G401 (cell line): ENCODE results near the gene GPR156. TPM values are rescaled to one million over a fixed set of nuclear protein-coding genes. Genes with fewer than 3 reads are reported as not detected.
"Not testable (repeated sequence)": the region's sequence is repeated elsewhere in the genome, so short reads cannot be mapped to it uniquely, and the experiment has no call there.

Experiments used
- DNase-seq: peaks from one replicate; pipeline ENCODE4 v3.0.0-alpha.2; 2015; ENCODE audit warnings: low spot score
- in situ Hi-C: cut with HindIII; loops from 2 replicates; pipeline ENCODE4 v1.10.0; 2016; ENCODE audit warnings: low sequenced_read_pairs, mixed read lengths
- total RNA-seq: library from RNA; depleted of rRNA; stranded (reverse); fragments of >200 nt; shearing (Covaris generic); gene quantifications from 2 replicates; pipeline ENCODE4 v1.2.3, GENCODE V29; 2014; rRNA removed

Gene GPR156
- total RNA-seq = not detected in 2 replicates

DNA sequence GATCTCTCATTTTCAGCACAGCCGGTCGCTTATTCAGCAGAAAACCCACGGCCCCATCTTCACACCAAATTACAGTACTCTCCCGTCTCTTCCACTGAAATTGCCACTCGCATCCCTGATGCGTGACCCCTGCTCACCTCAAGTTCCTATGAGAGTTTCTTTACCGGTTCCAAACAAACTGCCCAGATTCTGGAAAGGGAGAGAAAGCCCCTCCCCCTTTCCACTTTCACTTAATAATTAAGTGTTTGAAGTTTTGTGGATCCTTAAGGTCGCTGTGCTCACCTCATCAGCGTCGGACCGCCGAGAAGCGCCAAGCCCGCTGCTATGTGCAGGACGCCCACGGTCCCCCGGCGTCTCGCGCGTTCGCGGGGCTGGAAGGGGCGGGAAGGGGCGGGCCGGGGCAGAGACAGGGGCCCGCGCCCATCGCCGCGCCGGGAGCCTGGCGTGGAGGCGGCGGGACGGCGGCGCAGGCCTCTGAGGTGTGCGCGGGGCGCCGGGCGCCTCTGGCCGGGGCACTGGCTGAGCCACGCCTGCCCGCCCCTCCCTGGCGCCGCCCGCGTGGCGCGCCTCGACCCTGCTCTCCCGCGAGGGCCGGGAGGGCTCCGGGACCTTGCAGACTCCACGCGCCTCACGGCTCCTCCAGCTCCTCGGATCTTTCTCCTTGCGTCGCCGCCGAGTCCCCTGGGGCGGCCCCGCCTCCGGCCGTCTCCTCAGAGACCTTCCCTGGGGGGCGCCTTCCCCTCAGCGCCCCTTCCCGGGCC is at the start of gene GPR156:
Gene GPR156, minus strand, starts transcription at position 476 of the 761 bp plus-strand sequence. CDS start 41,124 bp downstream, outside the sequence.
- in situ Hi-C loops = no loop called here
- DNase-seq = no peak

DNA sequence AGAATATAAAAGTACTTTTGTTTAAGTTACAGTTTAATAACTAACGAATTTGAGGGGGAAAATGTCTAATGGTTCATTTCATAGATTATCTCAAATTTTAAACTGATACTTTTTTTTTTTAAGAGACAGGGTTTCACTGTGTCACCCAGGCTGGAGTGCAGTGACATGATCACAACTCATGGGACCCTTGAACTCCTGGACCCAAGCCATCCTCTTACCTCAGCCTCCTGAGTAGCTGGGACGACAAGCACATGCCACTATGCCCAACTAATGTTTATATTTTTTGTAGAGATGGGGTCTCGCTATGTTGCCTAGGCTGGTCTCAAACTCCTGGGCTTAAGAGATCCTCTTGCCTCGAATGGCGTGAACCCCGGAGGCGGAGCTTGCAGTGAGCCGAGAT is 47.6 kb upstream of the GPR156 start:
- in situ Hi-C loops = no loop called here
- DNase-seq = no peak

DNA sequence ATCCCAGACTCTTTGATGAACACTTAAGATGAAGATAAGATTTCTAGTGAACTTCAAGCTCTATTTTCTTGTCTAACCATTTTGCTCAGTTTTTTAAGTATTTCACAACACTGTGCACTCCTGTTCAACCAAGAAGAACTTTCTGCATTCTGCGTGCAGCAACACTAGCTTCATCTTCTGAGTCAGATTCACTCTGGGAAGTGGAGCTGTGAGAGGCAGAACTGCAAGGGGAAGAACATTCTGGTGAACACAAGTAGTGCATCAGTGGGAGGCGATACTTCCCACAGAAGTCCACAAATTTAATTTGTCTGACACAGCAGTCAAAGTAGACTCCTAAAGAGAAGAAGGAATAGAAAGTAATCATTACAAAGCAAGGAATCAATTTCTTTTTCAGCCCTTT is 46.1 kb upstream of the GPR156 start:
- DNase-seq = no peak
- in situ Hi-C loops = no loop called here

DNA sequence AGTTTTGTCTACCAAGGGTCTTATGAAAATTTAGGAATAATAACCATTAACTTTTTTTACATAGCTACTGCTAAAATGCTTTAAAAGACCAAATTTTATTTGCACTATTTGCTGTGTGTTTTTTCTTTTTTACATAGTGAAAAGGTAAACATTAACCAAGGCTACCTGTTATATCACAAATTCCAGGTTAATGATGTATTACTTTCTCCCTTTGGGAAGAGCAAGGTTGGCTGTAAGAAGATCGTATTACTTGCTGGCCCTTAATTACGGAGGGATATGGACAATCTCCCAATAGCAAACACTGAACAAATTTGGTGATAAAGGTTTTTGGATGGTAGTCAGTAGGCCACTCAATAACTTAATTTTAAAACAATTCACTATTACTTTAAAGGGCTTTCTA is 41.8 kb upstream of the GPR156 start:
- no peak for DNase-seq
- in situ Hi-C loops = no loop called here

DNA sequence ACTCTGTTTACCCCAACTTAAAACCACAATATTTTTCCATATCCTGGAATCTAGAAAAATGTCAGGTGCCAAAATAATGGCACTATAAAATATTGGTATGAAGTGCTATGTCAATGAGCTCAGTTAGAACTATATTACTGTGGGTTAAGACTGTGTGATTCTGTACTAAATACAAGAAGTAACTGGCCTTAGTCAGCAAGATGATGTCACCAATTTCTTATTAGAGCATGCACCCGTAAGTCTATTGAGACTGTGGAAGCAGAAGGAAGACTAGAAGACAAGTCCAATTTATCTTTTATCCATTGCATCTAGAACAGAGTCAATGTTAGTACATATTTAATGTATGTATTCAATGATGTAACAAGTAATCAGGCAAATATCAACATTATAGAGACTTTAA is 39.2 kb upstream of the GPR156 start:
- in situ Hi-C loops = no loop called here
- DNase-seq = no peak

DNA sequence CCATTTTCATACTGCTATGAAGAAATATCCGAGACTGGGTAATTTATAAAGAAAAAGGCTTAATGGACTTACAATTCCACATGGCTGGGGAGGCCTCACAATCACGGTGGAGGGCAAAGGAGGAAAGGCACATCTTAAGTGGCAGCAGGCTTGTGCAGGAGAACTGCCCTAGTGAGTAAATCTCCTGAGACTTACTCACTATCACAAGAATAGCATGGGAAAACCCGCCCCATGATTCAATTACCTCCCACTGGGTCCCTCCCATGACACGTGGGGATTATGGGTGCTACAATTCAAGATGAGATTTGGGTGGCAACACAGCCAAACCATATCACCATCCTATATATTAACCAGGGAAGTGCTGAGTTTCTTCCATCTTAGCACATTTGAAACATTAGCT is 38.7 kb upstream of the GPR156 start:
- DNase-seq, in situ Hi-C loops: not testable (repeated sequence)

DNA sequence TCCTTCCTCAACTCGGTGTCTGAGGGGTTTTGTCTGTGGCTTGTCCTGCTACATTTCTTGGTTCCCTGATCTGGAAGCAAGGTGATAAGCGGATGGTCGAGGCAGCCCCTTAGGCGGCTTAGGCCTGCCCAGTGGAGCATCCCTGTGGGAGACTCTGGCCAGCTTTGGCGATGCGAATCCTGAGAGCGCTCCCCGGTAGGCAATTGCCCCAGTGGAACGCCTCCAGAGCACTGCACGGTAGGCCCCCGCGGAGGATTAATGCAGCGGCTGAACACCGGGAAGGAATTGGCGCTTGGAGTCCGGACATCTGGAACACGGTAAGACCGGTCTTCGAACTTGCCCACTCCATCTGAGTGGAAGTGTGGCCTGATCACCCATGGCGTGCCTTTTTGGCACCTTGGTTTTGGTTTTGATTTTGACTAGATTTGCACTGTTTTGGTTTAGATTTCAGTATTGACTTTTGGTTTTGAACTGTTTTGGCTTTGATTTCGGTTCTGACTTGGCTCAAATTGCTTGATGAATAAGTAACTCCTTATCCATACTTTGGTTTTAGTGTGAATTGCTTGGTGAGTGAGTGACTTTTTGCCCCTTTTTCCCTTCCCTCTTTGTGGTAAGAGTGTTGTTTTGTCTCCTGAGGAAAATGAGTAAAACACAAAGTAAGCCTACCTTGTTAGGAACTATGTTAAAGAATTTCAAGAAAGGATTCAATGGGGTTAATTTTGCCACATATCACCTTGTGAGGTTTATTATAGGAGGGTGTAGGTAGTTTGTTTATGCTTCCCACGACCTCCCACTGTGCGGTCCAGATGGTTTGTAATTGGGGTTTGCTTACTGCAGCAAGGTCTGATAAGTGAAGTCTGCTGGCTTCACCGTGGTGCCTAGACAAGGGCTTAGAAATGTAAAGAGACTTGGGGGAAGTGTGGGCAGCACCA is 27.1 kb upstream of the GPR156 start:
- in situ Hi-C loops = no loop called here
- DNase-seq = no peak

DNA sequence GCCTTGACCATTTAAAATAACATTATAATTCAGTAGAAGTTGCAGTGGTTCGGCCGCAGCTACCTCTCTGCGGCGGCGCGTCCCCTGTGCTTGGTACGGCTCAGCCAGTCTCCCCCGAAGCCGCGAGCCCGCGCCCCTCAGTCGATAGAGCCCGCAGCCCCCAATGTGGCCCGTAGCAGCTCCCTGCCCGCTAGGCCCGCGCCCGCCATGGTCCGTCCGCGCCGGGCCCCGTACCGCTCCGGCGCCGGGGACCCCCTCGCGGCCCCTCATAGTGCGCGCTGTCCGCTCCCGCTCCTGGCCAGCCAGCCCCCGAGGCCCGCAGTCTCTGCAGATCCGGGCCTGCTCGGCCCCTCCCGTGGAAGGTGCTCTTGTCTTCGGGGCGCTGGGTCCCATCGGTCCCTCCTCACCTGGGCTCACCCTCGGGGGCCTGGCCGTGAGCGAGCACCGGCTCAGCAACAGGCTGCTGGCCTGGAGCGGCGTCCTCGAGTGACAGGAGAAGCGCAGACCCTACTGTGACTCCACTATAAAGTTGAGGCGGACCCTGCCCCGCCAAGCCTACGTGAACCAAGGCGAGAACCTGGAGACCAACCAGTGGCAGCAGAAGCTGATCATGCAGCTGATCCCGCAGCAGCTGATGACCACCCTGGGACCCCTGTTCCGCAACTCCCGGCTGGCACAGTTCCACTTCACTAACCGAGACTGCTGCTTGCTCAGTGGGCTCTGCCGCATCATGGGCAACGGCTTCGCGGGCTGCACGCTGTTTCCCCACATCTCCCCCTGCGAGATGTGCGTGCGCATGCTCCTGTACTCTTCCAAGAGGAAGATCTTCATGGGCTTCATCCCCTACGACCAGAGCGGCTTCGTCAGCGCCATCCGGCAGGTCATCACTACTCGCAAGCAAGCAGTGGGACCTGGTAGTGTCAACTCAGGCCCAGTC is 21.8 kb upstream of the GPR156 start:
- DNase-seq = no peak
- in situ Hi-C loops = no loop called here

DNA sequence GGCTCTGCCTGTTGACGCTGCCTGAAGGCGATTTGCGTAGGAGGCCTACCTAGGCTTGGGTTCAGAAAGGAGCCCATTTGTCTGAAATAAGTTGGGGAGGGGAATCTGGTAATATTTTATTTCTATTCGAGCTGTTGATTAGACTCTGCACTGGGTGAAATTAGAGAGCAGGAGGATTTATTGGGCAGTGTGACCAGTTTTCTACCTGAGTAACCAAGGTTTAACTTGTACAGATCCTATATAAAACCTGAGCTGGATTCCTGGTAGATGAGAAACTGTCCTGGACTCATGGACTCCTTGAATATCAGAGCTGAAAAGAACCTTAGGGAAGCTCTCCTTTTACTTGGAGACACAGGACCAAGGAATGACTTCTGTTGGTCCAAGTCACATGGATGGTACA is 19.6 kb upstream of the GPR156 start:
- in situ Hi-C loops = no loop called here
- no peak for DNase-seq

DNA sequence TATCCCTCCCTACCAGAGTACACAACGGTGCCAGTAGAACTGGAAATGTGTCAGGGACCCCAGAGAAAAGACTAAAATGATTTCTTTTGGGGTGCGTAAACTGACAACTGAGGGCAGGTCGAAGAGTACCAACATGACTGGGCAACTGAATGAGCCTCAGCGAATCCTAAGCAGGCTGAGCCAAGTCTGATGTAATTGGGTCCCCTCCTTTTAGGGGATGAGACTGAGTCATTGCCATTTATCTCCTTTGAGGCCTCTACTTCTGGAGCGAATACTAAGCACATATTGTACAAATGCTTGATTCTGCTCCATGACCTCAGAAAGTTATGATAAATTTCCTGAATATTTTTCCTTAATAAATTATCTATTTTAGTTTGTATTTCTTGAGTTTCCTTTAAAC is 17.3 kb upstream of the GPR156 start:
- DNase-seq = no peak
- in situ Hi-C loops = no loop called here

DNA sequence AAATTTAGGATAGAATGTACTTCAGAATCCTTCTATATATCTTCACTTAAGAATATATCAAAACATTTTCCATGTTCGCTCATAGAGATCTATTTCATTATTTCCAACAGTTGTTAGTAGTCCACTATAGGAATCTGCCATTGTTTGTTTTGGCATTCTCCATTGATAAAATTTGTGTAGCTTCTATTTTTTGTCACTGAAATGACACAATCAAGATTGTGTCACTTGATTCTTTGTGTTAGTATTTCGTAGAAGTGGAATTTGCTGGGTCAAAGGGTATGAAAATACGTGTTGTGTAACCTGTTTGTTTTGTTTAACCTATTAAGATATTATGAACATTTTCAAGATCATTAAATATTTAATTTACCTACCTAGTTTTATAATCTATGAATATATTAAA is 15.9 kb upstream of the GPR156 start:
- no peak for DNase-seq
- in situ Hi-C loops = no loop called here

DNA sequence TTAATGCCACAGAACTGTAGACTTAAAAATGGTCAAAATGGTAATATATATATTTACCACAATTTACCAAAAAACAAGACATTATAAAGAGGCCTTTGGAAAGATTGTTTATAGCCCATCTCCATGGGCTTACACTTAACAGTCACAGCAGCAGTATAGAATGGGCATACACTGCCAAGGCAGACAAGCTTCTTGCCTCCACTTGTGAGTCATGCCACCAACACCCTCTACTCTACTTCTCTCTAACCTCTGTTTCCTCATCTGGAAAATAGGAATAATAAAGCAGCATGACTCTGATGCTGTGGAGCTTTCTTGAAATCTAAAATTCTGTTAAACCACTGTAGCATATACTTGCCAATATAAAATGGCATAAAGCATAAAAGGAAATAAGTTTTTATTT is 14.4 kb upstream of the GPR156 start:
- in situ Hi-C loops = no loop called here
- no peak for DNase-seq

DNA sequence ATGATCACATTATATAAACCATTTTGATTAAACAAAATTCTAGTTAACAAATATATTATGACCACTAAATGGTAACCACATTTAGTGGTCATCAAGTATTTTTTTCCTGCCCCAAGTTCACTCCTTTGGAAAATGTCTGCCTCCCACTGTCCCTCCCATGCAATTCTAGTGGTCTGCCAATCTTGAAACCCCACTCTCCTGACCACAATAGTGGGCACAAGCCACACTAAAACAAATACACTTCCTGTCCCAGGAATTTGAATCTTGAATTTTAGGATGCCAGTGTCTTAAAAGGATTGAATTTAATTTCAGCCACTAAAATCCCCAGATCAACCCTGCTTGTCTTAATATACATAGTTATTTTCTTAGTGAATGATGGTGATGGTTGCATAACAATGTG is 14.0 kb upstream of the GPR156 start:
- in situ Hi-C loops = no loop called here

DNA sequence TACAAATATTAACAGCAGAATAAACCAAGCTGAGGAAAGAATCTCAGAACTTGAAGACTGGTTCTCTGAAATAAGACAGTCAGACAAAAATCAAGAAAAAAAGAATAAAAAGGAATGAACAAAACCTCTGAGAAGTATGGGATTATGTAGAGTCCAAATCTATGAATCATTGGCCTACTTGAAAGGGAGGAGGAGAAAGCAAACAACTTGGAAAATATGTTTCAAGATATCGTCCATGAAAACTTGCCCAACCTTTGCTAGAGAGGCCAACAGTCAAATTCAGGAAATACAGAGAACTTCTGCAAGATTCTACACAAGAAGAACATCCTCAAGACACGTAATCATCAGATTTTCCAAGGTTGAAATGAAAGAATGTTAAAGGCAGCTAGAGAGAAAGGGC is 6.5 kb upstream of the GPR156 start:
- DNase-seq, in situ Hi-C loops: not testable (repeated sequence)

More for the DNA sequence above, 14.0 kb upstream of the GPR156 start:
- no peak for DNase-seq

DNA sequence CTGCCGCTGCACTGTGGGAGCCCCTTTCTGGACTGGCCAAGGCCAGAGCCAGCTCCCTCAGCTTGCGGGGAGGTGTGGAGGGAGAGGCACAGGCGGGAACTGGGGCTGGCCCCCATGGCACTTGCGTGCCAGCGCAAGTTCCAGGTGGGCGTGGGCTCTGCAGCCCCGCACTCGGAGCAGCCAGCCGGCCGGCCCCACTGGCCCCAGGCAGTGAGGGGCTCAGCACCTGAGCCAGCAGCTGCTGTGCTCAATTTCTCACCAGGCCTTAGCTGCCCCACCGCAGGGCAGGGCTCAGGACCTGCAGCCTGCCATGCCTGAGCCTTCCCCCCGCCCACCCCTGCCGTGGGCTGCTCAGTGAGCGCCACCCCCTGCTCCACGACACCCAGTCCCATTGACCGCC is 4.6 kb upstream of the GPR156 start:
- in situ Hi-C loops = no loop called here
- no peak for DNase-seq

DNA sequence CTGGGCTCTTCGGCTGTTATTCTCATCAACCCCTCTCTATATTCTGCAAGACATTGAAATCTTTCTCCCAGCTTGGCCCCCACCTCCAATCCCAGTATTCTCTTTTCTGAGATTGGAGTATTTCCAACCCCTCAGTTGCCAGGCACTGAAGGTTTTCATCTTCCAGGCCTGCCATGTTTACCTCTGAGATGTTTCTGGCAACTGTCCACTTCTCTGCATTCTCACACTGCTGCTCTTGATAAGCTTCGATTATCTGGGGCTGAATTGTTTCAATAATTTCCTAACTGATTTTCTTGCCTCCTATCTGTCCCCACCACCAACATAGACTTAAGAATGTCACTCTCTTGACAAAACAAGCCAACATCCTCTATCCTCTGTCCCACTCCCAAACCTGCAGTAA is 1.4 kb upstream of the GPR156 start:
- no peak for DNase-seq
- in situ Hi-C loops = no loop called here

DNA sequence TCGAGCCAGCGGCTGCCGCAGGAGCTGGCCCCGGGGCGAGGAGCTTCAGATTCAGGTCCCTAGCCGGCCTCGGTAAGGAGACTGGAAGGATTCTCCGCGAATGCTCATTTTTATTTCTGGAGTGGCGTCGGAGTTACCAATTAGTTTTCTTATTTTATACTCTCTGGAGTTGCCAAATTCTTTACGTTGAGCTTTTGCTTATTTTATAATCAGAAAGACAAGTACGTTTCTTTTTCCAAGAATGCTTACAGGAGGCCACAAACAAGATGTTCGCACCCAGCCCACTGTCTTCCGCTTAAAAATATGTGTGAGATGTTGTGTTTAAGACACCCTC is 453 bp upstream of the GPR156 start:
- in situ Hi-C loops = no loop called here
- no peak for DNase-seq

DNA sequence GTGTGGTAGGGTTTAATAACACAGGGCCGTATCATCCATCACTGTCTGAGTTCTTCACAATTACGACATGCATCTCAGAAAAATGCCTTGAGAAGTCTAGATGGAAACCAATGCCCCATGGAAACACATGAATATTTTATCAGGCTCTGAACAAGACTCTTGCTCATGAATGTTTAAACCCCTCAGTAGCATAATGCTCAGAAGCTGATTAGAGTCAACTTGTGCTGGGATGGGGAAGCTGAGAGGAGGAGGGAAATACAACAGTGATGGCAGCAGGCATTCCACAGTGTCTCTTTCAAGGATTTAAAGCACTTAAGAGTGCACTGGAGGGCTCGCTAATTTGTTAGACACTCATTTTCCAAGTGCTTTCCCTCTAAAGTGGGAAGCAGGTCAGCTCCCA is 3.8 kb downstream of the GPR156 start:
- in situ Hi-C loops = no loop called here
- no peak for DNase-seq

DNA sequence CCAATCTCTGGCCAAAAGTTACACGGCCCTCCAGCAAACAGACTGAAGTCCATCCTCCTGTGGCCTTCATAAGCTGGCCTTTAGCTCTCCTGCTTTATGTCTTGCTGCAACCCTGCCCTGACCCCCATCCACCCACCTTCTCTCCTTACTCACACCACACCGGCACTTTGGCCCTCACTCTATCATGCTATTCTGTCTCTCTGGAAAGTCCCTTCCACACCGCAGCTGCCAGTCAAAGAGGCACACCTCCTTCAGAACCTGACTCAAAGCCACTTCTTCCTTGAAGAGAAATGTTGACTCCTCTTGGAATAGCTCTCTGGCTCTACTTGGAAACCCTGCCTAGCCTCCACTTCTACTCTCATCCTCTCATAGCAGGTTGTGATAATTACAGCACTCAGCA is 4.5 kb downstream of the GPR156 start:
- DNase-seq = no peak
- in situ Hi-C loops = no loop called here
